ENCODE measurements around the gene RNF25.

- TF ChIP-seq CTCF (conservative IDR thresholded peaks at IDR 0.05; ENCODE audit: low read depth, low read length) (no peak), POLR2A (IDR thresholded peaks at IDR 0.05; ENCODE audit: low read depth, low read length) (no peak), NFE2L2 (IDR thresholded peaks at IDR 0.05; ENCODE audit: low read depth, low read length) (no peak), RCOR1 (IDR thresholded peaks at IDR 0.05; ENCODE audit: insufficient replicate concordance, low read length) (no peak), FOS (IDR thresholded peaks at IDR 0.05; ENCODE audit: low read depth, low read length) (no peak), RFX5 (IDR thresholded peaks at IDR 0.05; ENCODE audit: low read depth, low read length) (no peak), CEBPB (IDR thresholded peaks at IDR 0.05; ENCODE audit: low read depth, low read length) (no peak)
Observed at GRCh38 chr2:218635719-218636118, 36.1 kb downstream of the RNF25 start.
